Muscle of leg (tissue), 11 donors: ENCODE measurements around the gene DMD. TPM values are rescaled to one million over a fixed set of nuclear protein-coding genes. Genes with fewer than 3 reads are reported as not detected.

Experiments used
- DNase-seq: peaks from one replicate; pipeline ENCODE4 v3.0.0; 2013
- H3K27ac ChIP-seq: one replicate; pipeline ENCODE4 v1.5.1; 2013; ENCODE audit warnings: mild to moderate bottlenecking, low read length, control low read depth
- H3K27me3 ChIP-seq: one replicate; pipeline ENCODE4 v1.6.1; 2013; ENCODE audit warnings: low read length; ENCODE audit not compliant: control insufficient read depth, insufficient read depth
- H3K36me3 ChIP-seq: one replicate; pipeline ENCODE4 v1.6.1; 2013; ENCODE audit warnings: low read length; ENCODE audit not compliant: control insufficient read depth, insufficient read depth
- H3K4me1 ChIP-seq: one replicate; pipeline ENCODE4 v1.6.1; 2013; ENCODE audit warnings: low read length; ENCODE audit not compliant: control insufficient read depth, insufficient read depth
- H3K4me3 ChIP-seq: one replicate; pipeline ENCODE4 v1.5.1; 2013; ENCODE audit warnings: low read length, control low read depth
- H3K9me3 ChIP-seq: replicated peaks from 2 replicates; pipeline ENCODE4 v1.6.1; 2013; ENCODE audit warnings: low read depth, low read length; ENCODE audit not compliant: control insufficient read depth
- WGBS: methylation state at CpG from one replicate; pipeline ENCODE4 v1.1.5; 2013; ENCODE audit warnings: missing lambda C conversion rate; ENCODE audit not compliant: insufficient coverage; 5-methylcytosine and 5-hydroxymethylcytosine counted together
- polyA plus RNA-seq, 8 donors: library from polyadenylated mRNA; unstranded; fragments of 120-200 nt; gene quantifications; one replicate each; pipeline versions ENCODE4 v1.2.1 to v1.2.3, GENCODE V29; 2013; ENCODE audit warnings: inconsistent platforms in 1 of 8, low replicate concordance in 1 of 8; ENCODE audit not compliant: insufficient read length in 8 of 8, insufficient read depth in 1 of 8
- total RNA-seq: library from RNA; stranded (reverse); fragments of 120-200 nt; gene quantifications from one replicate; pipeline ENCODE4 v1.2.4, GENCODE V29; 2013

The DMD gene
- total and polyA plus RNA-seq, 9 donors, result 50.3 to 106 (median 68.9) TPM

DNA sequence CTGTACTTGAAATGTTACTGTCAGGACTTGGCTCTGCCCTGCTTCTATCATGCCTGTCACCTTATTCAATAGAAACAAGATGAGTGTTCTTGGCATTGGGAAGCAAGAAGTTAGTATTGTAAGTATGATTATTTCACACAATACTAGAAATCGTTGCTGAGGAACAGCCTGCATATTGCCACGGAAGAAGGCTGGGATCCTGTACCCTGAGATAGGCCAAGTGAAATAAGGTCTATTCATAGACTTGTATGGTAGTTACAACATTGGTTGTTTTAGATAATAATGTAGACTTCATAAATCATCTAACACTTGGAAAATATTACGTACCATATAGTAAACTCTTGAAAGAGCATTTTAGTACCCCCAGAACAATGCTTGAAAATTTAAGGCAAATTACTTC lies 215.9 kb downstream of the DMD start:
- WGBS, result no CpG with 5 or more reads among the region's 3 CpGs
- no peaks in the 10 kb centered on the region for H3K36me3 ChIP-seq
- H3K27me3 ChIP-seq, result no peaks in the 10 kb centered on the region
- no peak overlapping the region for H3K4me3 ChIP-seq
- DNase-seq, result no peak
- no peaks in the 10 kb centered on the region for H3K9me3 ChIP-seq
- H3K4me1 ChIP-seq, result no peaks in the 10 kb centered on the region
- H3K27ac ChIP-seq, result no peak overlapping the region

DNA sequence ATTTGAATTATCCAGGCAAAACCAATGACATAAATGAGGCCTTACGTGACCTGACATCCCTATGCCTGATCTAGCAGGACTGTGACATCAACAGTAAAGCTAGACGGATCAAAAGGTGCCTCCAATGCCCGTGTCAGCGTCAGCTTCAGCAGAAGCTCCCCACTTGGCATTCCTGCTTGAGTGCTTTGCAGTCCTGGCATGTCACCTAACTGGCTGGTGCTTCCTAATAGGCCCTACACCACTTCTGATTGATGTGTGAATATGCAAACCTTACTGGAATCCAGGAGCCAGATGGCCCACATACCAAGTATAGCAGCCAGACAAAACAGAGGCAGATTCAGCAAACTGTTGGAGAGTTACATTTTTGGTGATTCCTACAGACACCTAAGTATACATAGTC lies 224.2 kb downstream of the DMD start:
- no peaks in the 10 kb centered on the region for H3K4me1 ChIP-seq
- whole genome bisulfite sequencing, result 32% methylated on average over 2 of the region's 4 CpGs
- H3K27me3 ChIP-seq, result no peaks in the 10 kb centered on the region
- peak; percentile 25 for DNase-seq
- H3K9me3 ChIP-seq, result no peaks in the 10 kb centered on the region
- no peak overlapping the region for H3K4me3 ChIP-seq
- H3K27ac ChIP-seq, result no peak overlapping the region
- H3K36me3 ChIP-seq, result no peaks in the 10 kb centered on the region

DNA sequence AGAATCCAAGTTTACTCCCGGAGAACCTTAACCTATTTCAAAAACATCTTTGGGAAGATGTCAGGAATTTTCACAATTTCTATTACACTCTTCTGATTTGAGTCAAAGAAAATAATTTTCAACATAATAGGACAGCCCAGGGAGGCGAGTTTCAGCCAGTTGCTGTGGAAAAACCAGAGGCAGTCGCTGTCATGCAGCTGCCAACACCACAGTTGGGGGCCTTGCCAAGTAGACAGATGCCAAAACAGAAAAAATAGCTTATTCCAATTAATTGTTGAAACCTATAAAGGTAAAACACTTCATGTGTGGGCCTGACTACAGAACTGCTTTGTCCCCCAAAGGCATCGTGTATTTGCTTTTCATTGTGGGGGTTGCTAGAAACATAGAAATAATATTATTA lies 225.8 kb downstream of the DMD start:
- Histone ChIP-seq H3K4me3 (no peak overlapping the region), H3K27ac (no peak overlapping the region), H3K36me3 (no peaks in the 10 kb centered on the region), H3K9me3 (no peaks in the 10 kb centered on the region), H3K27me3 (no peaks in the 10 kb centered on the region), H3K4me1 (no peaks in the 10 kb centered on the region)
- peak; percentile 25 for DNase-seq
- WGBS, result 60% methylated on average over 1 of the region's 4 CpGs

DNA sequence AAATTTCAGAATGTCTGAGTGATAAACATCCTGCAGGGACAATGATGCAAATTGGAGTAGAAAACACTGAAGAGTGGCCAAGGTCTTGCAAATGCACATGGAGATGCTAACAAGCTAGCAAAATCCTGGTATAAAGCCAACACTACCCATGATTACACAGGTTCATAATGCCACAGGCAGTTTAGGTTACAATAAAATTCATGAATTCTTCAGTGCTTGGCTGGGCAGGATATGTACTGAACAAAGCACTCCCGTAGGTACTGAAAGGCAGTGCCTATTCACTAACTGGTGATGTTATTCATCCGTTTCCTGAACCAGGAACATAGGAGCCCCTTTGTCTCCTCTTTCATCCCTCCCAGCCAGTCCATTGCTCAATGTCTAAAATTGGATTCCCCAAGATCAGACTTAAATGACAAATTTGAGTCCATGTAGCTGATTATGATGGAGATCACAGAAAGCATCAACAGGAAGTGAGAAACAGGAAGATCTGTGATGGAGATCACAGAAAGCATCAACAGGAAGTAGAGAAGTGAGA lies 244.5 kb downstream of the DMD start:
- H3K9me3 ChIP-seq, result no peaks in the 10 kb centered on the region
- no peaks in the 10 kb centered on the region for H3K27me3 ChIP-seq
- no peak for DNase-seq
- H3K4me1 ChIP-seq, result no peaks in the 10 kb centered on the region
- WGBS, result 100% methylated on average over 1 of the region's 2 CpGs
- no peak overlapping the region for H3K27ac ChIP-seq
- H3K4me3 ChIP-seq, result no peak overlapping the region
- no peaks in the 10 kb centered on the region for H3K36me3 ChIP-seq

DNA sequence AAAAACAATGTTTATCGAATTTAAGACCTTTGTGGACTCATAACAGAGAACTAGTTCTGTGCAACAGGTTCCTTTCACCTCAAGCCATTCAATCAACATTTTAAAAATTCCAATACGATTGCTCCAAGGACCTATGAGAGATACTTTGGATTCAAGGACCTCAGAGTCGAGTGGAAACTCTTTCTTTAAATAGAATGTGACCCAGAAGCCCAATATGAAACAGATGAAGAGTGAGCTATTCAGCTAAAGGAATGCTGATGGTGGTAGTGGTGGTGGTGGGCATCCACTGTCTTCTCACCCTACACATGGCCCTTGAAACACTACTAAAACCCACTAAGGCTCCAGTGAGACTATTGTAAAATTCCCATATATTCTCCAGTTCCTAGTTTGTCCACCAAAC lies 257.2 kb downstream of the DMD start:
- H3K4me3 ChIP-seq, result no peak overlapping the region
- H3K36me3 ChIP-seq, result no peaks in the 10 kb centered on the region
- H3K27ac ChIP-seq, result no peak overlapping the region
- no peak for DNase-seq
- no peaks in the 10 kb centered on the region for H3K27me3 ChIP-seq
- H3K9me3 ChIP-seq, result peaks cover 2% of the 10 kb centered on the region
- WGBS, result 80% methylated on average over 1 of the region's 3 CpGs
- H3K4me1 ChIP-seq, result no peaks in the 10 kb centered on the region

DNA sequence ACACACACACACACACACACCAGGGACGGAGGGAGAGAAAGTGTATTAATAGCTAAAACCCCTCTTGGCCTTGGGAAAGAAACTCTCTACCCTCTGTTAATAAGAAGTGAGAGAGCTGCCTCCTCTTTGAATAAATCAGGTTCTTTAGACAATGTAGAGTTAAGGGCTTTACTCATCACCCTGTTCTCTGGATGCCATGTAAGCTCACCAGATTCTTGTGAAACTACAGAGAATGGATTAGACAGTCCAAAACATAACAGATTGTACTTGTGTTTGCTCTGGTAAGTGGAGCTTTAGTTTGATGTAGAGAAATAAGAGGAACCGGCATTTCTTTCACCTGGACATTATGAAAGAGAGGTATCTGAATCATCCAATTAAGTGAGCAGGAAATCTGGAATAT lies 263.2 kb downstream of the DMD start:
- no peak for DNase-seq
- Histone ChIP-seq H3K27ac (no peak overlapping the region), H3K36me3 (no peaks in the 10 kb centered on the region), H3K27me3 (no peaks in the 10 kb centered on the region), H3K9me3 (no peaks in the 10 kb centered on the region), H3K4me3 (no peak overlapping the region), H3K4me1 (no peaks in the 10 kb centered on the region)
- no CpG with 5 or more reads among the region's 2 CpGs for WGBS

DNA sequence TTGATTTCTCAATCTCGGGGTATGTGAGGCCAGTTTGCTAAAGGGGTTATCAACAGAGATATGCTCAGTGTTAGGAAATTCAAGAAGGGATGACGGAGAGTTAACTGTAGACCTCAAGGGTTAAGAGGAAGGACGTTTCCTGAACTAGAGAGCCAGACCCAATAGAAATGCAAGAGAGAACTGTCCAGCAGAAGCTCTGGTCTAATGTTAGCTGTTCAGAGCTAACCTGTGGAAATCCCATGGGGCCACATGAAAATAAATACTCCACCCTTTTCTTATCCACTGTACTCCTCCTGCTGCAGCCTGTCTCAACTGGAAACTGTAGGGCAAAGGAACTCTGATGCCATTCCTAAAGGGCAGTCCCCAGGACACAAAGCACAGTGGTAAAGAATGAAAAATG lies 274.3 kb downstream of the DMD start:
- 88% methylated on average over 2 of the region's 3 CpGs for WGBS
- H3K4me3 ChIP-seq, result no peak overlapping the region

DNA sequence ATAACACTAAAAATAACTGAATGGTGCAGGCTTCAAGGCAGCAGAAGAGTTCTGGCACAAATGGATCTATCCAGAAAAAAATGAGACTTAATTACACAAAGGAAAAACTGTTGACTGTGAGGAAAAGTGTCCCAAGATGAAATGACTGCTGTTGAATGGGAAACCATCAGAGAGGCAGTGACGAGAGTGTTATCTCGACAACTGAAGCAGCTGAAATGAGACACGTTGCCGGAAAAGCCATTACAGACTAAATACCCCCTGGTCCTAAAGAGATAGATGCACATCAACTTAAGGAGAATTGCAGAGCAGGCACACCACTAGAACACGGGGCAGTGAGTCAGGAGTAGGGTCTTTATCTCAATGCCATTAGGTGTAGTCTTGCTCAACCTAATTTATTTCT lies 277.8 kb downstream of the DMD start:
- H3K9me3 ChIP-seq, result no peaks in the 10 kb centered on the region
- no peaks in the 10 kb centered on the region for H3K27me3 ChIP-seq
- no peak overlapping the region for H3K4me3 ChIP-seq
- no peak for DNase-seq
- no peaks in the 10 kb centered on the region for H3K4me1 ChIP-seq
- WGBS, result 49% methylated on average over 4 of the region's 5 CpGs
- no peak overlapping the region for H3K27ac ChIP-seq
- H3K36me3 ChIP-seq, result no peaks in the 10 kb centered on the region

More for the DNA sequence above, 274.3 kb downstream of the DMD start:
- H3K9me3 ChIP-seq, result no peaks in the 10 kb centered on the region
- no peak overlapping the region for H3K27ac ChIP-seq
- DNase-seq, result no peak
- no peaks in the 10 kb centered on the region for H3K4me1 ChIP-seq
- H3K36me3 ChIP-seq, result no peaks in the 10 kb centered on the region
- no peaks in the 10 kb centered on the region for H3K27me3 ChIP-seq

DNA sequence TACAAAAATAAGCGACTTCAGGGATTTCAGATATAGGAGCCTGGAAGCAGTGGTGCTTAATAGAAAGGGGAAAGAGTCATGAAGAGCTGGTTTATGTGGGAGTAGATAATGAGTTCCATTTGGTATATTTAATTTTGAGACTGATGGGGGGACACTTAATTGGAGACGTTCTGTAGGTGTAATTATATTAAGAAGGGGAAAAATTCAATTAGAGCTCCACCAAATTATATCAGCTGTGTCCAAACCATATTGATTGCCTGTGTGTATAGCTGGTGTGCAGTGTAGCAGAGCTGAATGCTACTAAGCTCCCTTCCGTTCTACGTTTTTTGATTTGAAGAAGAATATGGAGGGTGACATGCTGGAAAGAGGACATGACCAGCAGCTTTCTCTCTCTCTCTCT lies 282.3 kb downstream of the DMD start:
- H3K27ac ChIP-seq, result no peak overlapping the region
- no peaks in the 10 kb centered on the region for H3K9me3 ChIP-seq
- no peaks in the 10 kb centered on the region for H3K36me3 ChIP-seq
- no peak overlapping the region for H3K4me3 ChIP-seq
- no peaks in the 10 kb centered on the region for H3K4me1 ChIP-seq
- no peak for DNase-seq
- WGBS, result 63% methylated on average over 1 of the region's 4 CpGs
- H3K27me3 ChIP-seq, result peaks cover 5% of the 10 kb centered on the region

DNA sequence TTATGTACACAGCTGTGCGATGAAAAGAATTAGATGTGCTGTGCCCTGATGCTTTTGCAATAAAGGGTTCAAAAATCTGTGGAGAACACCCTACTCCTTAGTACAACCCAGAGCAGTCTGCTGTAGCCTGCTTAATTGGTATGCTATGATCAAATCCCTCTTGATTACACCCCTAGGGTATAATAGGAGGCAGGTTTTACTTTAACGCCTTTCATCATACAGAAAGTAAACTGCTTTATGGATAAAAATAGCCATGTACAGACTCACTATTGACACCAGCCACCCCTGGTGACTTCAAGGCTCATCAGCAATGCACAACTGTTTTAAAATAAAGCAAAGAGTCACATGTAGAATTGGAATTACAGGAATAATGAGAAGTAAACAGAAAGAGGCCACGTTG lies 315.3 kb downstream of the DMD start:
- Histone ChIP-seq H3K27me3 (no peaks in the 10 kb centered on the region), H3K27ac (no peak overlapping the region), H3K36me3 (no peaks in the 10 kb centered on the region), H3K4me1 (no peaks in the 10 kb centered on the region), H3K9me3 (no peaks in the 10 kb centered on the region), H3K4me3 (no peak overlapping the region)
- WGBS, result no CpG with 5 or more reads among the region's 3 CpGs
- DNase-seq, result no peak

DNA sequence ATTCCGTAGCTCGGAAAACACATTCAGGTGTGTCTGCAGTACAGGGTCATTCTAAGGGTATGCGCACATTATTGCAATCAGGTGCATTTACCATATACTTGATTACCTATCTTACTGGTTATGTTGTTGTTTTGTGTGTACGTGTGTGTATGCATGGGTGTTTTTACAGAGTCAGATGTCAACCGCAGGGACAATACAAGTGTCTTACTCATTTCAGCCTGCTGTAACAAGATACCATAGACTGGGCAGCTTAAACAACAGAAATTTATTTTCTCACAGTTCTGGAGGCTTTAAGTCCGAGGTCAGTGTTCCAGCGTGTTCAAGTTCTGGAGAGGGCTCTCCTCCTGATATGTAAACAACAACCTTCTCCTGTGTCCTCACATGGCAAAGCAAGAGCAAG lies 316.7 kb downstream of the DMD start:
- Histone ChIP-seq H3K4me3 (no peak overlapping the region), H3K9me3 (no peaks in the 10 kb centered on the region), H3K4me1 (no peaks in the 10 kb centered on the region), H3K36me3 (no peaks in the 10 kb centered on the region), H3K27me3 (no peaks in the 10 kb centered on the region), H3K27ac (no peak overlapping the region)
- 48% methylated on average over 2 of the region's 7 CpGs for WGBS
- DNase-seq, result no peak
